ENCODE data around the gene ZFP57.

The ZFP57 gene

DNA sequence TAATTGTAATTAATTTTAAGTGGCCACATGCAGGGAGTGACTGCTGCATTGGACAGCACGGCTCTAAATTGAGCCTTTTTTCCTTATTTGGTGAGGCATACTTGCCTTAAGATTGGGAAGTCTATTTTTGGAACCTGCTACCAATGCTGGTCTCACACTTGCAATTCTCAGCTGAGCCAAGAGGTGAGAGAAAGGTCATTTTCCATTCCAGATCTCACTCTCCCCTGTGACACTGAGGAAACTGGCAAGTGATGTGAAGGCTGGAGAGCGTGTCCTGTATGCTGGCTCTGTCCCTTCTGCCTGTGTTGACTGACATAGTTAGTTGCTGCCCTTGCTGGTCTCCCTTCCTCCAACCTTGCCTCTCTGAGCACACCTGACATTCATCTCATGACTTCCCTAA is 24.8 kb downstream of the ZFP57 start:
- H3K9ac ChIP-seq (ENCODE audit: low read length), result no peak overlapping the region
- H3K27ac ChIP-seq (ENCODE audit: low read depth, low read length), result no peak overlapping the region
- H3K23ac ChIP-seq (ENCODE audit: low read length), result no peak overlapping the region
- H2BK120ac ChIP-seq (ENCODE audit: low read depth, low read length), result no peak overlapping the region
- H4K5ac ChIP-seq (ENCODE audit: low read length), result no peak overlapping the region
- H4K8ac ChIP-seq (ENCODE audit: low read depth, low read length), result no peak overlapping the region
- H3K4me3 ChIP-seq (ENCODE audit: low read length), result no peak overlapping the region
- no peak overlapping the region for H3K18ac ChIP-seq (ENCODE audit: low read length)
- no peak overlapping the region for H2BK15ac ChIP-seq (replicated peaks; ENCODE audit: low read depth)
- no peak overlapping the region for H3K56ac ChIP-seq (ENCODE audit: low read length)
- no peak overlapping the region for H3K4ac ChIP-seq (ENCODE audit: low read depth, low read length)
- no peaks in the 10 kb centered on the region for H3K36me3 ChIP-seq (ENCODE audit: control insufficient read depth, insufficient read depth, low read length)
- H3K27me3 ChIP-seq (ENCODE audit: insufficient read depth, low read length, poor library complexity), result no peaks in the 10 kb centered on the region
- H3K79me2 ChIP-seq (ENCODE audit: control insufficient read depth, insufficient read depth, low read length), result no peaks in the 10 kb centered on the region
- H2AK5ac ChIP-seq (ENCODE audit: low read length), result no peak overlapping the region
- no peak overlapping the region for H3K4me2 ChIP-seq (ENCODE audit: low read length)
- H3K4me1 ChIP-seq (ENCODE audit: control insufficient read depth, low read depth, low read length), result peaks cover 2% of the 10 kb centered on the region
- H2BK5ac ChIP-seq (ENCODE audit: low read length), result no peak overlapping the region
- DNase-seq, result no peak
- no peaks in the 10 kb centered on the region for H3K79me1 ChIP-seq (ENCODE audit: low read length)
- WGBS (ENCODE audit: extremely low coverage, insufficient coverage, low lambda C conversion rate), result no CpG with 5 or more reads among the region's 2 CpGs

- Histone ChIP-seq H4K5ac (ENCODE audit: low read length) (no peak overlapping the region), H3K23ac (ENCODE audit: low read length) (no peak overlapping the region), H3K27me3 (ENCODE audit: insufficient read depth, low read length, poor library complexity) (no peaks in the 10 kb centered on the region), H3K4me1 (ENCODE audit: control insufficient read depth, low read depth, low read length) (peaks cover 2% of the 10 kb centered on the region), H2BK5ac (ENCODE audit: low read length) (no peak overlapping the region), H2BK15ac (replicated peaks; ENCODE audit: low read depth) (no peak overlapping the region), H3K18ac (ENCODE audit: low read length) (no peak overlapping the region), H3K4me3 (ENCODE audit: low read length) (no peak overlapping the region), H3K27ac (ENCODE audit: low read depth, low read length) (no peak overlapping the region), H2AK5ac (ENCODE audit: low read length) (no peak overlapping the region), H3K4ac (ENCODE audit: low read depth, low read length) (no peak overlapping the region), H2BK120ac (ENCODE audit: low read depth, low read length) (no peak overlapping the region), H3K4me2 (ENCODE audit: low read length) (no peak overlapping the region), H4K8ac (ENCODE audit: low read depth, low read length) (no peak overlapping the region), H3K9ac (ENCODE audit: low read length) (no peak overlapping the region), H3K36me3 (ENCODE audit: control insufficient read depth, insufficient read depth, low read length) (no peaks in the 10 kb centered on the region), H3K56ac (ENCODE audit: low read length) (no peak overlapping the region), H3K79me2 (ENCODE audit: control insufficient read depth, insufficient read depth, low read length) (no peaks in the 10 kb centered on the region), H3K79me1 (ENCODE audit: low read length) (no peaks in the 10 kb centered on the region)
- DNase-seq, result no peak
- WGBS (ENCODE audit: extremely low coverage, insufficient coverage, low lambda C conversion rate), result no CpG with 5 or more reads among the region's 6 CpGs
Measured at GRCh38 chr6:29655658-29656057, 25.3 kb downstream of the ZFP57 start.

DNA sequence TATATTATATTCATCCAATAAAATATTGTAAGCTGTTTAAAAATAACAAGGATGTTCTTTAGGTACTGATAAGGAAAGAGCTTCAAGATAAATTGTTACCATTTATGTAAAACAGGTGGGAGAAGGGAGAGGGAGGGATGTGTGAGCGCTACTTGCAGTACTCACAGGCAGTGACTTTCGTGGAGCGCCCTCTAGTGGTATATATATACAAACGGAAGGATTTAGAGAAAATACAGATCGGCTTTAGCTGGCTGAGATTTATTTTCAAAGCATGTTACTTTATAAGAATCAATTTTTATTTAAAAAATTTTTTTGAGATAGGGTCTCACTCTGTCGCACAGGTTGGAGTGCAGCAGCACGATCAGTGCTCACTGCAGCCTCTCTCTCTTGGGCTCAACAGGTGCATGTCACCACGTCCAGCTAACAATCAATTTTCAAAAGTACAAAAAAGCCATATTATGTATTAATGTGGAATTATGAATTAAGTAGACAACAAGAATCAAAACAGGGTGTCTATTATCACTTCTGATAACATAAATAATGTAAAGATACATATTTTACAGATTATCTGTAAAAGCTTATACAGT is 27.4 kb downstream of the ZFP57 start:
- no peak overlapping the region for H3K23ac ChIP-seq (ENCODE audit: low read length)
- H3K36me3 ChIP-seq (ENCODE audit: control insufficient read depth, insufficient read depth, low read length), result no peaks in the 10 kb centered on the region
- no peak overlapping the region for H4K5ac ChIP-seq (ENCODE audit: low read length)
- H3K79me2 ChIP-seq (ENCODE audit: control insufficient read depth, insufficient read depth, low read length), result no peaks in the 10 kb centered on the region
- no peaks in the 10 kb centered on the region for H3K27me3 ChIP-seq (ENCODE audit: insufficient read depth, low read length, poor library complexity)
- H3K18ac ChIP-seq (ENCODE audit: low read length), result no peak overlapping the region
- no peak overlapping the region for H4K8ac ChIP-seq (ENCODE audit: low read depth, low read length)
- H3K4me3 ChIP-seq (ENCODE audit: low read length), result no peak overlapping the region
- peak; percentile 87 for DNase-seq
- H3K27ac ChIP-seq (ENCODE audit: low read depth, low read length), result no peak overlapping the region
- peaks cover 3% of the 10 kb centered on the region for H3K4me1 ChIP-seq (ENCODE audit: control insufficient read depth, low read depth, low read length)
- no peak overlapping the region for H2BK120ac ChIP-seq (ENCODE audit: low read depth, low read length)
- no peak overlapping the region for H2BK15ac ChIP-seq (replicated peaks; ENCODE audit: low read depth)
- no peaks in the 10 kb centered on the region for H3K79me1 ChIP-seq (ENCODE audit: low read length)
- H2AK5ac ChIP-seq (ENCODE audit: low read length), result no peak overlapping the region
- no CpG with 5 or more reads among the region's 8 CpGs for WGBS (ENCODE audit: extremely low coverage, insufficient coverage, low lambda C conversion rate)
- H3K4ac ChIP-seq (ENCODE audit: low read depth, low read length), result no peak overlapping the region
- H3K9ac ChIP-seq (ENCODE audit: low read length), result no peak overlapping the region
- no peak overlapping the region for H3K56ac ChIP-seq (ENCODE audit: low read length)
- no peak overlapping the region for H2BK5ac ChIP-seq (ENCODE audit: low read length)
- no peak overlapping the region for H3K4me2 ChIP-seq (ENCODE audit: low read length)

DNA sequence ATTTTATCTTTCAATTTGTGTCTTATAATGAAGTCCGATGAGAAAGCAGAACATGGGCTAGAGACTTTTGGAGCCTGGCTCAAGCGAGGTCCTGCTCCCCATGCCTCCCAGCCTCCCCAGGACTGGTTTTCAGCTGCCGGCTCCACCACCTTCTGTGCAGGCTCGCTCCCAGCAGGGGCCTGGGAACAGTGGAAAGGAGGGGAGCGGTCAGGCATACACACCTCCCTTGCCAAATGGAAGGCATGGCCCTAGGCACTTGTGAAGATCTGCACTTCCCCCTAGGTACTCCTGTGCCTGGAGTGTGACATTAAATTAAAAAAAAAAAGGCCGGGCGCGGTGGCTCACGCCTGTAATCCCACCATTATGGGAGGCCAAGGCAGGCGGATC is 28.8 kb downstream of the ZFP57 start:
- no peak overlapping the region for H3K56ac ChIP-seq (ENCODE audit: low read length)

DNA sequence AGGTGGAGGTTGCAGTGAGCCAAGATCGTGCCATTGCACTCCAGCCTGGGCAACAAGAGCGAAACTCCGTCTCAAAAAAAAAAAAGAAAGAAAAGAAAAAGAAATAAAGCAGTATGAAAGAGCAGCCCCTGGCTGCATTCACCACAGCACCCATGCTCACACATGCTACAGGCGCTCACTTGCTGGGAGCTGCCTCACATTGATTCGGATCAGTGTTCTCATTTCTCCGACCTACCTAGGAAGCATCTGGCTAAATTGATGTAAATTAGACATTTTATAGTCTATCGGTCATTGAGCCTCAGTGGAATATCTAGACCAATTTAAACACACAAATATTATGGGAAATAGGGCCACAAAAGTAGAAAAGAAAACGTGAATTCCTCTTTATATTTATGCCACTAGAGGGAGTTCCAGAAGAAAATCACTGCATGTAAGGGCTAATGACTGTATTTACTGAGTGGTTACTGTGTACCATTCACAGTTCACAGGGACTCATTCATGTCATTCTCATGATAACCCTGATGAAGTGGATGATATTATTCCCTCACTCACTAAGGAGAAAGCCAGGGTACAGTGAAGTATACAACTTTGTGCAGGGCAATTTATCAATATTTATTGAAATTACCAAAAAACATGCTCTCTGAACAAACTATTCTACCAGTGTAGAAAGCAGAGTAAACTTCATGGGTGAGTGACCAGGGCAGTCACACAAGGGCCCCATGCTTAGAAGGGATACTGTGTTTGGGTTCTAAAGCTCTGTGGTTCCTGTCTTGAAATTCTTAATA is 29.3 kb downstream of the ZFP57 start:
- H2BK5ac ChIP-seq (ENCODE audit: low read length), result no peak overlapping the region
- H3K18ac ChIP-seq (ENCODE audit: low read length), result no peak overlapping the region
- no peak overlapping the region for H2BK120ac ChIP-seq (ENCODE audit: low read depth, low read length)
- no peak overlapping the region for H3K9ac ChIP-seq (ENCODE audit: low read length)
- no peaks in the 10 kb centered on the region for H3K79me1 ChIP-seq (ENCODE audit: low read length)
- H3K4ac ChIP-seq (ENCODE audit: low read depth, low read length), result no peak overlapping the region
- no peaks in the 10 kb centered on the region for H3K79me2 ChIP-seq (ENCODE audit: control insufficient read depth, insufficient read depth, low read length)
- no peak overlapping the region for H4K5ac ChIP-seq (ENCODE audit: low read length)
- H3K27me3 ChIP-seq (ENCODE audit: insufficient read depth, low read length, poor library complexity), result no peaks in the 10 kb centered on the region
- no peak overlapping the region for H3K4me3 ChIP-seq (ENCODE audit: low read length)
- H3K4me2 ChIP-seq (ENCODE audit: low read length), result no peak overlapping the region
- no peak overlapping the region for H3K23ac ChIP-seq (ENCODE audit: low read length)
- H2BK15ac ChIP-seq (replicated peaks; ENCODE audit: low read depth), result no peak overlapping the region
- peak; percentile 46 for DNase-seq
- no peak overlapping the region for H3K56ac ChIP-seq (ENCODE audit: low read length)
- no peak overlapping the region for H3K27ac ChIP-seq (ENCODE audit: low read depth, low read length)
- H3K4me1 ChIP-seq (ENCODE audit: control insufficient read depth, low read depth, low read length), result peaks cover 3% of the 10 kb centered on the region
- no peak overlapping the region for H2AK5ac ChIP-seq (ENCODE audit: low read length)
- no CpG with 5 or more reads among the region's 8 CpGs for WGBS (ENCODE audit: extremely low coverage, insufficient coverage, low lambda C conversion rate)
- no peaks in the 10 kb centered on the region for H3K36me3 ChIP-seq (ENCODE audit: control insufficient read depth, insufficient read depth, low read length)
- H4K8ac ChIP-seq (ENCODE audit: low read depth, low read length), result no peak overlapping the region

More for the DNA sequence above, 28.8 kb downstream of the ZFP57 start:
- no peak overlapping the region for H4K8ac ChIP-seq (ENCODE audit: low read depth, low read length)
- peak; percentile 26 for DNase-seq
- no peak overlapping the region for H4K5ac ChIP-seq (ENCODE audit: low read length)
- H3K23ac ChIP-seq (ENCODE audit: low read length), result no peak overlapping the region
- no peaks in the 10 kb centered on the region for H3K79me2 ChIP-seq (ENCODE audit: control insufficient read depth, insufficient read depth, low read length)
- no peak overlapping the region for H3K4me2 ChIP-seq (ENCODE audit: low read length)
- H3K27ac ChIP-seq (ENCODE audit: low read depth, low read length), result no peak overlapping the region
- no peak overlapping the region for H2BK15ac ChIP-seq (replicated peaks; ENCODE audit: low read depth)
- peaks cover 3% of the 10 kb centered on the region for H3K4me1 ChIP-seq (ENCODE audit: control insufficient read depth, low read depth, low read length)
- no CpG with 5 or more reads among the region's 10 CpGs for WGBS (ENCODE audit: extremely low coverage, insufficient coverage, low lambda C conversion rate)
- no peak overlapping the region for H3K4ac ChIP-seq (ENCODE audit: low read depth, low read length)
- H3K27me3 ChIP-seq (ENCODE audit: insufficient read depth, low read length, poor library complexity), result no peaks in the 10 kb centered on the region
- no peak overlapping the region for H3K18ac ChIP-seq (ENCODE audit: low read length)
- H3K79me1 ChIP-seq (ENCODE audit: low read length), result no peaks in the 10 kb centered on the region
- H3K4me3 ChIP-seq (ENCODE audit: low read length), result no peak overlapping the region
- H2BK5ac ChIP-seq (ENCODE audit: low read length), result no peak overlapping the region
- H2AK5ac ChIP-seq (ENCODE audit: low read length), result no peak overlapping the region
- no peaks in the 10 kb centered on the region for H3K36me3 ChIP-seq (ENCODE audit: control insufficient read depth, insufficient read depth, low read length)
- H2BK120ac ChIP-seq (ENCODE audit: low read depth, low read length), result no peak overlapping the region
- no peak overlapping the region for H3K9ac ChIP-seq (ENCODE audit: low read length)
